Stimulated activated CD8-positive, alpha-beta memory T cell treated with anti-CD3 and anti-CD28 coated beads, Interleukin-2, amount 100 ng/mL, for 48 hours (primary cell): ENCODE measurements around the gene MCTP1.
"Not testable (repeated sequence)": the region's sequence is repeated elsewhere in the genome, so short reads cannot be mapped to it uniquely, and the experiment has no call there.

Experiments used
- DNase-seq, 2 donors: peaks; one replicate each; pipeline ENCODE4 v3.0.0-alpha.2; 2020; ENCODE audit warnings: low read depth in 2 of 2

Gene MCTP1

GRCh38 chr5:95181644-95182043 is 103.2 kb downstream of the MCTP1 start:
- no peak for DNase-seq

GRCh38 chr5:95178046-95178651 is 106.7 kb downstream of the MCTP1 start:
- DNase-seq: no peak

GRCh38 chr5:95177456-95177855 is 107.4 kb downstream of the MCTP1 start:
- DNase-seq: no peak

- DNase-seq: no peak
Observed at GRCh38 chr5:95175106-95175505, 109.8 kb downstream of the MCTP1 start.

GRCh38 chr5:95172659-95173058 is 112.2 kb downstream of the MCTP1 start:
- no peak for DNase-seq

- no peak for DNase-seq
Observed at GRCh38 chr5:95164861-95165260, 120.0 kb downstream of the MCTP1 start.

GRCh38 chr5:95163079-95163478 is 121.8 kb downstream of the MCTP1 start:
- DNase-seq: no peak

- no peak for DNase-seq
Observed at GRCh38 chr5:95162231-95162992, 122.5 kb downstream of the MCTP1 start.

GRCh38 chr5:95159603-95160002 is 125.3 kb downstream of the MCTP1 start:
- DNase-seq: no peak

- no peak for DNase-seq
Observed at GRCh38 chr5:95155888-95156287, 129.0 kb downstream of the MCTP1 start.

- DNase-seq: no peak
Observed at GRCh38 chr5:95153511-95153910, 131.4 kb downstream of the MCTP1 start.

- DNase-seq: no peak
Observed at GRCh38 chr5:95152535-95152934, 132.4 kb downstream of the MCTP1 start.

- no peak for DNase-seq
Observed at GRCh38 chr5:95152131-95152530, 132.8 kb downstream of the MCTP1 start.

- no peak for DNase-seq
Observed at GRCh38 chr5:95151694-95152093, 133.2 kb downstream of the MCTP1 start.

- no peak for DNase-seq
Observed at GRCh38 chr5:95149387-95149786, 135.5 kb downstream of the MCTP1 start.

- DNase-seq: no peak
Observed at GRCh38 chr5:95148453-95148852, 136.4 kb downstream of the MCTP1 start.

GRCh38 chr5:95143858-95144257 is 141.0 kb downstream of the MCTP1 start:
- DNase-seq: not testable (repeated sequence)

GRCh38 chr5:95142145-95142544 is 142.7 kb downstream of the MCTP1 start:
- no peak for DNase-seq

- no peak for DNase-seq
Observed at GRCh38 chr5:95141141-95141540, 143.8 kb downstream of the MCTP1 start.

GRCh38 chr5:95134326-95134725 is 150.6 kb downstream of the MCTP1 start:
- DNase-seq: no peak

- DNase-seq: no peak
Observed at GRCh38 chr5:95132096-95132495, 152.8 kb downstream of the MCTP1 start.

GRCh38 chr5:95130941-95131340 is 154.0 kb downstream of the MCTP1 start:
- DNase-seq: no peak

GRCh38 chr5:95124731-95125130 is 160.2 kb downstream of the MCTP1 start:
- DNase-seq: no peak

GRCh38 chr5:95124101-95124500 is 160.8 kb downstream of the MCTP1 start:
- no peak for DNase-seq
